B cell (primary cell): ENCODE data around the gene PRKN. TPM values are rescaled to one million over a fixed set of nuclear protein-coding genes. Genes with fewer than 3 reads are reported as not detected.

Source experiments
- ATAC-seq: fragments of 200-7000 bp; cut with Tn5 transposase; one replicate; pipeline ENCODE4 v1.10.0; 2021; ENCODE audit warnings: low read depth, mild to moderate bottlenecking, moderate number of reproducible peaks, moderate library complexity
- CTCF ChIA-PET: fragments of 350-600 bp; sonication (Branson Sonifier 250); formaldehyde crosslinking; loops from one replicate; lab custom pipeline; 2021; ENCODE audit warnings: antibody characterized with exemption, inconsistent platforms; lab: Charles Lee
- POLR2A ChIA-PET: fragments of 350-600 bp; sonication (Branson Sonifier 250); formaldehyde crosslinking; loops from one replicate; lab custom pipeline; 2021; ENCODE audit warnings: antibody characterized with exemption; lab: Charles Lee
- DNase-seq: peaks from one replicate; pipeline ENCODE4 v3.0.0; 2013
- H2AFZ ChIP-seq: 2 replicates; pipeline ENCODE4 v1.6.1; 2012; ENCODE audit warnings: mild to moderate bottlenecking, low read depth, low read length; ENCODE audit not compliant: insufficient read depth, poor library complexity, severe bottlenecking
- H3K27ac ChIP-seq, 2 donors: 1 replicate in 1 of 2; 2 replicates in 1 of 2; pipeline ENCODE4 v1.5.1; 2012 to 2013; ENCODE audit warnings: low read length in 2 of 2, mild to moderate bottlenecking in 2 of 2, moderate library complexity in 1 of 2
- H3K27me3 ChIP-seq, 4 experiments: fragments of 200-600 bp in 1 of 4; sonication (generic) in 1 of 4; replicated peaks in 1 of 4; 1 replicate in 2 of 4; 2 replicates in 2 of 4; pipeline versions ENCODE4 v1.6.1 to v1.7.0; 2013 to 2016; ENCODE audit warnings: low read length in 3 of 4, mild to moderate bottlenecking in 2 of 4, mixed read lengths in 1 of 4, moderate library complexity in 1 of 4; ENCODE audit not compliant: insufficient read depth in 4 of 4, control insufficient read depth in 3 of 4; ENCODE audit errors: control extremely low read depth in 1 of 4
- H3K36me3 ChIP-seq, 2 experiments: replicated peaks in 1 of 2; 1 replicate in 1 of 2; 2 replicates in 1 of 2; pipeline versions ENCODE4 v1.6.1 to v1.7.1; 2013; ENCODE audit warnings: low read length in 1 of 2; ENCODE audit not compliant: insufficient read depth in 2 of 2, control insufficient read depth in 1 of 2; ENCODE audit errors: control extremely low read depth in 1 of 2, extremely low read depth in 1 of 2
- H3K4me1 ChIP-seq, 2 donors: fragments of 200-600 bp in 1 of 2; sonication (generic) in 1 of 2; 1 replicate in 1 of 2; 2 replicates in 1 of 2; pipeline versions ENCODE4 v1.5.1 to v1.6.1; 2013 to 2017; ENCODE audit warnings: low read length in 2 of 2; ENCODE audit not compliant: control insufficient read depth in 2 of 2, insufficient read depth in 2 of 2
- H3K4me2 ChIP-seq: replicated peaks from 2 replicates; pipeline ENCODE3; 2012; ENCODE audit warnings: mild to moderate bottlenecking, low read depth, low read length; ENCODE audit not compliant: poor library complexity, severe bottlenecking
- H3K4me3 ChIP-seq, 5 experiments: fragments of 200-600 bp in 1 of 5; sonication (generic) in 1 of 5; 1 replicate in 3 of 5; 2 replicates in 2 of 5; pipeline versions ENCODE4 v1.5.1 to v1.7.0; 2011 to 2016; ENCODE audit warnings: low read length in 4 of 5, mild to moderate bottlenecking in 4 of 5, low read depth in 2 of 5, control low read depth in 1 of 5, moderate library complexity in 1 of 5; ENCODE audit not compliant: insufficient read depth in 1 of 5; ENCODE audit errors: control extremely low read depth in 1 of 5, extremely low read depth in 1 of 5
- H3K79me2 ChIP-seq: fragments of 200-600 bp; sonication (generic); one replicate; pipeline ENCODE4 v1.6.0; 2016; ENCODE audit warnings: low read length; ENCODE audit not compliant: control insufficient read depth, insufficient read depth
- H3K9ac ChIP-seq: fragments of 200-600 bp; sonication (generic); 2 replicates; pipeline ENCODE4 v1.6.1; 2017; ENCODE audit warnings: mild to moderate bottlenecking, low read length, moderate library complexity
- H3K9me3 ChIP-seq, 3 donors: one replicate each; pipeline versions ENCODE4 v1.6.1 to v1.7.1; 2013; ENCODE audit warnings: low read length in 2 of 3; ENCODE audit not compliant: control insufficient read depth in 2 of 3, insufficient read depth in 1 of 3; ENCODE audit errors: control extremely low read depth in 1 of 3
- H4K20me1 ChIP-seq: 2 replicates; pipeline ENCODE4 v1.6.0; 2012; ENCODE audit warnings: mild to moderate bottlenecking, low read length; ENCODE audit not compliant: insufficient read depth, control insufficient read depth, poor library complexity, severe bottlenecking
- H3K27ac Mint-ChIP-seq: one replicate; pipeline ENCODE4 v1.8.0; 2021; ENCODE audit warnings: mixed read lengths
- H3K27me3 Mint-ChIP-seq: one replicate; pipeline ENCODE4 v1.8.0; 2021; ENCODE audit warnings: mixed read lengths
- H3K4me1 Mint-ChIP-seq: one replicate; pipeline ENCODE4 v1.8.0; 2021; ENCODE audit warnings: mixed read lengths
- H3K4me3 Mint-ChIP-seq: one replicate; pipeline ENCODE4 v1.8.0; 2021; ENCODE audit warnings: mixed read lengths
- H3K9me3 Mint-ChIP-seq: one replicate; pipeline ENCODE4 v1.8.0; 2022; ENCODE audit warnings: mixed read lengths; ENCODE audit not compliant: insufficient read depth
- EZH2 ChIP-seq: IDR thresholded peaks from 2 replicates; pipeline ENCODE4 v1.6.1; 2012; ENCODE audit warnings: borderline replicate concordance, low read depth, mild to moderate bottlenecking, moderate library complexity, low read length; ENCODE audit not compliant: insufficient read depth, poor library complexity, severe bottlenecking
- WGBS: methylation state at CpG from one replicate; pipeline ENCODE4 v1.1.5; 2013; ENCODE audit warnings: missing lambda C conversion rate; ENCODE audit not compliant: insufficient coverage; 5-methylcytosine and 5-hydroxymethylcytosine counted together
- intact Hi-C: fragments of 100-400 bp; cut with micrococcal nuclease; formaldehyde crosslinking; loops from one replicate; pipeline ENCODE4 v1.10.0; 2022
- polyA plus RNA-seq: library from polyadenylated mRNA; depleted of rRNA; stranded (reverse); fragments of >200 nt; gene quantifications from 2 replicates; pipeline ENCODE4 v1.2.3, GENCODE V29; 2012
- total RNA-seq, 2 donors: library from RNA; stranded (reverse); fragments of 120-200 nt in 1 of 2; gene quantifications; 1 replicate in 1 of 2; 2 replicates in 1 of 2; pipeline versions ENCODE4 v1.2.3 to v1.2.4, GENCODE V29; 2013 to 2022
- TF ChIP-seq, protein P1 (sequence below): fragments of 200-600 bp; IDR thresholded peaks from one replicate; pipeline ENCODE4 v1.8.0; 2022; ENCODE audit warnings: antibody characterized with exemption, mild to moderate bottlenecking

Gene PRKN
- total and polyA plus RNA-seq, 2 donors (not counting 1 experiment from before 2014, with no cell fraction given) = 1.6 to 6.2 TPM

DNA sequence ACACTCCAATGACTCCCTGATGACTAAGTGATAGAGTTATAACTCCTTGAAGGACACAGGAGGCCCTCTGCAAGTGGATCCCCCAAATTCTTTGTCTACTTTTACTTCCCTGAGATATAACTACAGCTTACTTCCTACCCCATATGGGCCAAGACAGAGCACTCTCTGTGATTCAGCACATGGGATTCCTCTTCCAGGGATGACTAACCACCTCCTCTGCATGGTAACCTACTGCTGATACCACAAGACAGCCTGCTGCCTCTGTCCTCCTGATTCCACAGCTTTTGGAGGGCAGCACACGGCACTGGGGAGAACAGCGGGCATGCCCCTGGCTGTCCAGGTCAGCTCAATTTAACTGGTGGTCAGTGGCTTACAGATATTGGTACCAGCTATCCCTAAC lies 778.0 kb downstream of the PRKN start:
- Mint-ChIP-seq H3K4me1 (no peaks in the 10 kb centered on the region), H3K4me3 (no peak overlapping the region), H3K27ac (no peak overlapping the region), H3K9me3 (no peaks in the 10 kb centered on the region), H3K27me3 (no peaks in the 10 kb centered on the region)
- Histone ChIP-seq H4K20me1 (no peaks in the 10 kb centered on the region), H3K9ac (no peak overlapping the region), H3K36me3 (no peaks in the 10 kb centered on the region), H3K27ac (no peak overlapping the region), H2AFZ (no peak overlapping the region), H3K4me1 (no peaks in the 10 kb centered on the region), H3K4me2 (no peak overlapping the region), H3K79me2 (no peaks in the 10 kb centered on the region), H3K27me3 (no peaks in the 10 kb centered on the region), H3K9me3 (peaks cover 0 to 7% (median 0%) of the 10 kb centered on the region in 3 donors), H3K4me3 (no peak overlapping the region)
- DNase-seq = no peak
- WGBS = 100% methylated on average over 2 of the region's 2 CpGs
- intact Hi-C loops = no loop called here
- ATAC-seq = no peak
- ChIA-PET CTCF (no interaction called here), POLR2A (no interaction called here)
- TF ChIP-seq, protein P1, sequence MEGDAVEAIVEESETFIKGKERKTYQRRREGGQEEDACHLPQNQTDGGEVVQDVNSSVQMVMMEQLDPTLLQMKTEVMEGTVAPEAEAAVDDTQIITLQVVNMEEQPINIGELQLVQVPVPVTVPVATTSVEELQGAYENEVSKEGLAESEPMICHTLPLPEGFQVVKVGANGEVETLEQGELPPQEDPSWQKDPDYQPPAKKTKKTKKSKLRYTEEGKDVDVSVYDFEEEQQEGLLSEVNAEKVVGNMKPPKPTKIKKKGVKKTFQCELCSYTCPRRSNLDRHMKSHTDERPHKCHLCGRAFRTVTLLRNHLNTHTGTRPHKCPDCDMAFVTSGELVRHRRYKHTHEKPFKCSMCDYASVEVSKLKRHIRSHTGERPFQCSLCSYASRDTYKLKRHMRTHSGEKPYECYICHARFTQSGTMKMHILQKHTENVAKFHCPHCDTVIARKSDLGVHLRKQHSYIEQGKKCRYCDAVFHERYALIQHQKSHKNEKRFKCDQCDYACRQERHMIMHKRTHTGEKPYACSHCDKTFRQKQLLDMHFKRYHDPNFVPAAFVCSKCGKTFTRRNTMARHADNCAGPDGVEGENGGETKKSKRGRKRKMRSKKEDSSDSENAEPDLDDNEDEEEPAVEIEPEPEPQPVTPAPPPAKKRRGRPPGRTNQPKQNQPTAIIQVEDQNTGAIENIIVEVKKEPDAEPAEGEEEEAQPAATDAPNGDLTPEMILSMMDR = no peak
- no peak for TF ChIP-seq EZH2

DNA sequence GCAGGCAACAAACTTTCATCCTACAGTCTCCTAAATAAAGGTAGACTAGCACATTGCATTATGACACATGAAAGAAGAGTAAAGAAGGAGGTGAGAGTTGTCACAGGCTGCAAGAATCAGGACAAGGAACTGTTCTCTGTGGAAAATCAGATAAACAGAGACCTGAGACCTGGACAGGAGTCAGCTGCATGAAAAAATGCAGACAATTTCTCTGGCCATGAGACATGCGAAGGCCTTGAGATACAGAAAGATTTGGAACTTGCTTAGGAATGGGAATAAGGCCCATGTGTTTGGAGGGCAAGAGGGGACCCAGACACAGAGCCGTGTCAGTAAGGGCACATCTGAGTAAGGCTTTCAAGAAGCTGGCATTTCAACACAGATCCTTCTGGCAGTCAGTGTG lies 779.1 kb downstream of the PRKN start:
- no peak overlapping the region for H3K27ac Mint-ChIP-seq
- peaks cover 0 to 7% (median 0%) of the 10 kb centered on the region in 3 donors for H3K9me3 ChIP-seq
- H3K4me1 ChIP-seq = no peaks in the 10 kb centered on the region
- no peak overlapping the region for H3K4me3 Mint-ChIP-seq
- H3K27ac ChIP-seq = no peak overlapping the region
- DNase-seq (no peak), ATAC-seq (no peak)
- no peaks in the 10 kb centered on the region for H3K79me2 ChIP-seq
- H3K9me3 Mint-ChIP-seq = no peaks in the 10 kb centered on the region
- CTCF ChIA-PET = no interaction called here
- H3K4me2 ChIP-seq = no peak overlapping the region
- POLR2A ChIA-PET = no interaction called here
- WGBS = 84% methylated on average over 2 of the region's 2 CpGs
- no peak overlapping the region for H2AFZ ChIP-seq
- no peaks in the 10 kb centered on the region for H3K36me3 ChIP-seq
- H3K9ac ChIP-seq = no peak overlapping the region
- H3K27me3 ChIP-seq = no peaks in the 10 kb centered on the region
- H3K4me3 ChIP-seq = no peak overlapping the region
- intact Hi-C loops = no loop called here
- TF ChIP-seq EZH2 = no peak
- TF ChIP-seq, protein P1 = no peak
- no peaks in the 10 kb centered on the region for H4K20me1 ChIP-seq
- H3K27me3 Mint-ChIP-seq = no peaks in the 10 kb centered on the region
- no peaks in the 10 kb centered on the region for H3K4me1 Mint-ChIP-seq
